Prostate gland (tissue), 2 donors: ENCODE data around the gene HEBP2.

Source experiments
- POLR2AphosphoS5 ChIP-seq: sonication (generic); formaldehyde crosslinking; IDR thresholded peaks from one replicate; pipeline ENCODE4 v1.6.1; 2017; ENCODE audit warnings: antibody characterized with exemption
- TF ChIP-seq, protein P1 (sequence below), 4 experiments: fragments of 200-600 bp in 2 of 4; fragments of 450-650 bp in 2 of 4; sonication (generic) in 2 of 4; IDR thresholded peaks; 1 replicate in 3 of 4; 2 replicates in 1 of 4; pipeline ENCODE4 v1.5.1; 2016 to 2019; ENCODE audit warnings: antibody characterized with exemption in 4 of 4, mild to moderate bottlenecking in 2 of 4, moderate library complexity in 2 of 4

DNA sequence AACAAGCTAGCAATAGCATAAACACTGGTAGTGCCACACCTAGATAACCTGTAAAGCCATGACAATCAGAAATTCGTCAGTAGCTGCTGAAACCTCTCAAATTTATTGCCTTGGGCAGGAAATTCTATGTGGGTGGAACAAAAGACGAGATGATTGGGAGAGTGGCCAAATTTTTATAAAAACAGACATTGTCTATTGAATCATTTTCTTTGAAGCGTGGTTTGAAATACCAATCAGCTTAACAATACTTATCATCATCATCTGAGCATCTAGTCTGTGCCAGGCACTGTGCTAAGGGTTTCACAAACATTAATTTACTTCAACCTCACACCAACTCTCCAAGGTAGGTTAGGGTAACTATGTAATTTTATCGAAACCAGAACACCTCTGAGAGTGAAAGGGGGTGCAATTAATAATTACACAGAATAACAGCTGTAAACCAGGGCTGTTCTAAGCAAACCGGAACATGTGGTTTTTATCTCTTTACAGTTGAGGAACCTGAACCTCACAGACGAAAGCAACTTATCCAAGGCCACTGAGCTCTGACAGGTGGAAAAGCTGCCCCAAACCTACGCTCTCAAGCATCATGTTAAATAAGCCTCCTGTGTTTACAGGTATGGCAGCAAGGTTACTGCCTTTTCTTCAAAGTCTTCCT, 51.9 kb downstream of the HEBP2 start:
- TF ChIP-seq, protein P1, sequence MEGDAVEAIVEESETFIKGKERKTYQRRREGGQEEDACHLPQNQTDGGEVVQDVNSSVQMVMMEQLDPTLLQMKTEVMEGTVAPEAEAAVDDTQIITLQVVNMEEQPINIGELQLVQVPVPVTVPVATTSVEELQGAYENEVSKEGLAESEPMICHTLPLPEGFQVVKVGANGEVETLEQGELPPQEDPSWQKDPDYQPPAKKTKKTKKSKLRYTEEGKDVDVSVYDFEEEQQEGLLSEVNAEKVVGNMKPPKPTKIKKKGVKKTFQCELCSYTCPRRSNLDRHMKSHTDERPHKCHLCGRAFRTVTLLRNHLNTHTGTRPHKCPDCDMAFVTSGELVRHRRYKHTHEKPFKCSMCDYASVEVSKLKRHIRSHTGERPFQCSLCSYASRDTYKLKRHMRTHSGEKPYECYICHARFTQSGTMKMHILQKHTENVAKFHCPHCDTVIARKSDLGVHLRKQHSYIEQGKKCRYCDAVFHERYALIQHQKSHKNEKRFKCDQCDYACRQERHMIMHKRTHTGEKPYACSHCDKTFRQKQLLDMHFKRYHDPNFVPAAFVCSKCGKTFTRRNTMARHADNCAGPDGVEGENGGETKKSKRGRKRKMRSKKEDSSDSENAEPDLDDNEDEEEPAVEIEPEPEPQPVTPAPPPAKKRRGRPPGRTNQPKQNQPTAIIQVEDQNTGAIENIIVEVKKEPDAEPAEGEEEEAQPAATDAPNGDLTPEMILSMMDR (IDR thresholded peaks at IDR 0.05) = no peak
- TF ChIP-seq POLR2AphosphoS5 = no peak
